Thyroid gland (tissue), 4 donors: ENCODE data around the gene MAGED1.

Experiments used
- POLR2A ChIP-seq, 2 donors: fragments of 450-650 bp; IDR thresholded peaks; one replicate each; pipeline ENCODE4 v1.6.1; 2017; ENCODE audit warnings: antibody characterized with exemption in 2 of 2, mild to moderate bottlenecking in 2 of 2, moderate library complexity in 1 of 2
- TF ChIP-seq, protein P1 (sequence below), 6 experiments: fragments of 200-600 bp in 3 of 6; fragments of 450-650 bp in 3 of 6; sonication (generic) in 3 of 6; IDR thresholded peaks; one replicate each; pipeline ENCODE4 v1.5.1; 2016 to 2019; ENCODE audit warnings: antibody characterized with exemption in 6 of 6, mild to moderate bottlenecking in 2 of 6, inconsistent platforms in 1 of 6, moderate library complexity in 1 of 6

DNA sequence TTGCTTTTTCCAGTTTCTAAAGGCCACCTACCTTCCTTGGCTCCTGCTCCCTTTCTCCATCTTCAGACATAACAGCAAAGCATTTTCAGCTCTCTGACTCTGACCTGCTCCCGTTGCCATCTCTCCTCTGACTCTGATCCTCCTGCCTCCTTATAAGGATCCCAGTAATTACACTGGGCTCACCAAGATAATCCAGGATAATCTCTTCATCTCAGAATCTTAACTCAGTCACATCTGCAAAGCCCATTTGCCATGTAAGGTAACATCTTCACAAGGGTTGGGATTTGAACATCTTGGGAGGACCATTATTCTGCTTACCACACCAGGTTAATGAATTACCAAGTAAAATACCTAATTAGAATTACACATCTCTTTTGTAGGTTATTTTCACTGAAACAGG, 41.3 kb upstream of the MAGED1 start:
- no peak for TF ChIP-seq POLR2A (IDR thresholded peaks at IDR 0.05)
- TF ChIP-seq, protein P1, sequence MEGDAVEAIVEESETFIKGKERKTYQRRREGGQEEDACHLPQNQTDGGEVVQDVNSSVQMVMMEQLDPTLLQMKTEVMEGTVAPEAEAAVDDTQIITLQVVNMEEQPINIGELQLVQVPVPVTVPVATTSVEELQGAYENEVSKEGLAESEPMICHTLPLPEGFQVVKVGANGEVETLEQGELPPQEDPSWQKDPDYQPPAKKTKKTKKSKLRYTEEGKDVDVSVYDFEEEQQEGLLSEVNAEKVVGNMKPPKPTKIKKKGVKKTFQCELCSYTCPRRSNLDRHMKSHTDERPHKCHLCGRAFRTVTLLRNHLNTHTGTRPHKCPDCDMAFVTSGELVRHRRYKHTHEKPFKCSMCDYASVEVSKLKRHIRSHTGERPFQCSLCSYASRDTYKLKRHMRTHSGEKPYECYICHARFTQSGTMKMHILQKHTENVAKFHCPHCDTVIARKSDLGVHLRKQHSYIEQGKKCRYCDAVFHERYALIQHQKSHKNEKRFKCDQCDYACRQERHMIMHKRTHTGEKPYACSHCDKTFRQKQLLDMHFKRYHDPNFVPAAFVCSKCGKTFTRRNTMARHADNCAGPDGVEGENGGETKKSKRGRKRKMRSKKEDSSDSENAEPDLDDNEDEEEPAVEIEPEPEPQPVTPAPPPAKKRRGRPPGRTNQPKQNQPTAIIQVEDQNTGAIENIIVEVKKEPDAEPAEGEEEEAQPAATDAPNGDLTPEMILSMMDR (IDR thresholded peaks at IDR 0.05) = no peak
